HEK293 (cell line): ENCODE results near the gene PTPRN2.
"Not testable (repeated sequence)": the region's sequence is repeated elsewhere in the genome, so short reads cannot be mapped to it uniquely, and the experiment has no call there.

Experiments used
- CTCF ChIA-PET: fragments of 350-600 bp; formaldehyde crosslinking; extraction: SDS; loops from one replicate; lab custom pipeline; 2021; ENCODE audit warnings: antibody characterized with exemption; lab: Yijun Ruan, JAX
- POLR2A ChIA-PET: fragments of 300-600 bp; formaldehyde crosslinking; extraction: SDS; loops from one replicate; lab custom pipeline; 2020; ENCODE audit warnings: antibody characterized with exemption, inconsistent platforms; lab: Yijun Ruan, JAX
- H3K27ac ChIP-seq: fragments of 200-500 bp; sonication (Bioruptor generic); 2 replicates; pipeline ENCODE4 v1.5.1; 2014; ENCODE audit warnings: low read depth, low read length, control low read depth, inconsistent platforms; ENCODE audit errors: extremely low read depth
- H3K36me3 ChIP-seq, 2 experiments: fragments of 200-500 bp in 1 of 2; sonication (Bioruptor generic) in 1 of 2; 1 replicate in 1 of 2; 2 replicates in 1 of 2; pipeline ENCODE4 v1.5.1; 2014 to 2017; ENCODE audit warnings: inconsistent platforms in 2 of 2, low read length in 2 of 2; ENCODE audit not compliant: control insufficient read depth in 2 of 2, insufficient read depth in 1 of 2
- H3K4me1 ChIP-seq: fragments of 200-500 bp; sonication (Bioruptor generic); 2 replicates; pipeline ENCODE4 v1.5.1; 2014; ENCODE audit warnings: mild to moderate bottlenecking, low read length, inconsistent platforms; ENCODE audit not compliant: control insufficient read depth, insufficient read depth
- H3K4me3 ChIP-seq: 2 replicates; pipeline ENCODE4 v1.5.1; 2011; ENCODE audit warnings: low read depth, mild to moderate bottlenecking, control low read depth, low read length, moderate library complexity
- H3K9me3 ChIP-seq: fragments of 200-500 bp; sonication (Bioruptor generic); 2 replicates; pipeline ENCODE4 v1.5.1; 2014; ENCODE audit warnings: low read depth, low read length, inconsistent platforms; ENCODE audit not compliant: control insufficient read depth, insufficient read depth
- KLF17 ChIP-seq: fragments of 450-650 bp; formaldehyde crosslinking; IDR thresholded peaks from 2 replicates; pipeline ENCODE4 v1.5.1; 2016; ENCODE audit warnings: missing biosample characterization, missing genetic modification characterization
- KLF9 ChIP-seq: fragments of 450-650 bp; formaldehyde crosslinking; IDR thresholded peaks from 2 replicates; pipeline ENCODE4 v1.5.1; 2016; ENCODE audit warnings: missing biosample characterization, missing genetic modification characterization, low read depth
- PRDM6 ChIP-seq: fragments of 450-650 bp; formaldehyde crosslinking; IDR thresholded peaks from 2 replicates; pipeline ENCODE4 v1.5.1; 2017; ENCODE audit warnings: missing biosample characterization, missing genetic modification characterization
- REST ChIP-seq: fragments of 450-650 bp; formaldehyde crosslinking; IDR thresholded peaks from 2 replicates; pipeline ENCODE4 v1.5.1; 2016; ENCODE audit warnings: missing biosample characterization, missing genetic modification characterization
- SETDB1 ChIP-seq: IDR thresholded peaks from one replicate; pipeline ENCODE4 v1.6.1; 2017; ENCODE audit warnings: mild to moderate bottlenecking, low read length, moderate library complexity, mixed read lengths; ENCODE audit not compliant: insufficient read length
- ZBTB11 ChIP-seq: fragments of 450-650 bp; formaldehyde crosslinking; conservative IDR thresholded peaks from 2 replicates; pipeline ENCODE4 v1.5.1; 2016; ENCODE audit warnings: low read depth, missing biosample characterization, missing genetic modification characterization
- ZFP69B ChIP-seq: fragments of 450-650 bp; formaldehyde crosslinking; IDR thresholded peaks from 2 replicates; pipeline ENCODE4 v1.5.1; 2016; ENCODE audit warnings: missing biosample characterization, missing genetic modification characterization
- ZNF184 ChIP-seq: fragments of 450-650 bp; IDR thresholded peaks from 2 replicates; pipeline ENCODE4 v1.5.1; 2018; ENCODE audit warnings: missing biosample characterization, mild to moderate bottlenecking, missing genetic modification characterization
- ZNF223 ChIP-seq: fragments of 450-650 bp; formaldehyde crosslinking; IDR thresholded peaks from 2 replicates; pipeline ENCODE4 v1.5.1; 2016; ENCODE audit warnings: missing biosample characterization, missing genetic modification characterization
- ZNF473 ChIP-seq: fragments of 450-650 bp; formaldehyde crosslinking; IDR thresholded peaks from 2 replicates; pipeline ENCODE4 v1.5.1; 2017; ENCODE audit warnings: missing biosample characterization, missing genetic modification characterization
- ZNF510 ChIP-seq: fragments of 450-650 bp; formaldehyde crosslinking; IDR thresholded peaks from 2 replicates; pipeline ENCODE4 v1.5.1; 2018; ENCODE audit warnings: mild to moderate bottlenecking, missing genetic modification characterization, missing biosample characterization; ENCODE audit not compliant: insufficient replicate concordance
- ZNF544 ChIP-seq: fragments of 450-650 bp; formaldehyde crosslinking; IDR thresholded peaks from 2 replicates; pipeline ENCODE4 v1.5.0; 2017; ENCODE audit warnings: missing biosample characterization, missing genetic modification characterization
- ZNF548 ChIP-seq: fragments of 450-650 bp; formaldehyde crosslinking; IDR thresholded peaks from 2 replicates; pipeline ENCODE4 v1.5.1; 2016; ENCODE audit warnings: missing biosample characterization, missing genetic modification characterization
- ZNF639 ChIP-seq: fragments of 450-650 bp; formaldehyde crosslinking; IDR thresholded peaks from 2 replicates; pipeline ENCODE4 v1.5.1; 2016; ENCODE audit warnings: missing biosample characterization, missing genetic modification characterization
- ZNF791 ChIP-seq: fragments of 450-650 bp; formaldehyde crosslinking; IDR thresholded peaks from 2 replicates; pipeline ENCODE4 v1.5.1; 2016; ENCODE audit warnings: missing biosample characterization, missing genetic modification characterization
- ZNF830 ChIP-seq: fragments of 450-650 bp; IDR thresholded peaks from 2 replicates; pipeline ENCODE4 v1.5.0; 2018; ENCODE audit warnings: missing biosample characterization, missing genetic modification characterization, low read depth, mild to moderate bottlenecking, moderate library complexity
- ZSCAN5A ChIP-seq: fragments of 450-650 bp; formaldehyde crosslinking; IDR thresholded peaks from 2 replicates; pipeline ENCODE4 v1.5.1; 2016; ENCODE audit warnings: missing biosample characterization, missing genetic modification characterization

Gene PTPRN2

GRCh38 chr7:158308001-158308400, 279.6 kb downstream of the PTPRN2 start:
- no peaks in the 10 kb centered on the region for H3K4me1 ChIP-seq
- ChIA-PET POLR2A (no interaction called here), CTCF (no interaction called here)
- H3K36me3 ChIP-seq = no peaks in the 10 kb centered on the region
- no peak overlapping the region for H3K4me3 ChIP-seq
- no peaks in the 10 kb centered on the region for H3K9me3 ChIP-seq
- TF ChIP-seq REST (tag by site-specific recombination) (no peak), SETDB1 (peak; percentile 91)
- H3K27ac ChIP-seq = no peak overlapping the region

- H3K4me1 ChIP-seq, CTCF ChIA-PET, H3K27ac ChIP-seq, H3K4me3 ChIP-seq, H3K36me3 ChIP-seq, H3K9me3 ChIP-seq: not testable (repeated sequence)
- POLR2A ChIA-PET = interaction anchor here (0.5 kb wide), 1 partner anchor 474 kb away, joined by 3 read pairs; no protein-coding TSS in a partner anchor
Observed at GRCh38 chr7:158304072-158304471, 283.6 kb downstream of the PTPRN2 start.

GRCh38 chr7:158303121-158303520, 284.5 kb downstream of the PTPRN2 start:
- CTCF ChIA-PET = interaction anchor here (0.6 kb wide), 1 partner anchor 1475 kb away, joined by 3 read pairs; no protein-coding TSS in a partner anchor
- Histone ChIP-seq H3K36me3 (no peaks in the 10 kb centered on the region), H3K4me3 (no peak overlapping the region), H3K4me1 (no peaks in the 10 kb centered on the region), H3K9me3 (no peaks in the 10 kb centered on the region), H3K27ac (no peak overlapping the region)
- POLR2A ChIA-PET = no interaction called here
- TF ChIP-seq ZBTB11 (tag by site-specific recombination) (no peak), ZNF510 (no peak), ZNF184 (tag by site-specific recombination) (no peak), KLF17 (tag by site-specific recombination) (no peak), ZNF223 (tag by site-specific recombination) (no peak), ZSCAN5A (tag by site-specific recombination) (no peak), ZNF791 (tag by site-specific recombination) (no peak), ZNF830 (tag by site-specific recombination) (no peak), ZNF639 (tag by site-specific recombination) (no peak), ZNF473 (no peak), KLF9 (tag by site-specific recombination) (no peak), ZFP69B (tag by site-specific recombination) (no peak), PRDM6 (no peak), ZNF544 (tag by site-specific recombination) (no peak), ZNF548 (tag by site-specific recombination) (no peak)
